ENCODE data around the gene IRF2BP1. TPM values are rescaled to one million over a fixed set of nuclear protein-coding genes. Genes with fewer than 3 reads are reported as not detected.
A peak's percentile ranks its signal among the peaks of the same experiment; 100 is the strongest.

The IRF2BP1 gene
- total and polyA plus RNA-seq, 2 of the 13 experiments (the other 11 are each of a cell fraction or from before 2014, with no cell fraction given) = 4.3 to 14.3 TPM

DNA sequence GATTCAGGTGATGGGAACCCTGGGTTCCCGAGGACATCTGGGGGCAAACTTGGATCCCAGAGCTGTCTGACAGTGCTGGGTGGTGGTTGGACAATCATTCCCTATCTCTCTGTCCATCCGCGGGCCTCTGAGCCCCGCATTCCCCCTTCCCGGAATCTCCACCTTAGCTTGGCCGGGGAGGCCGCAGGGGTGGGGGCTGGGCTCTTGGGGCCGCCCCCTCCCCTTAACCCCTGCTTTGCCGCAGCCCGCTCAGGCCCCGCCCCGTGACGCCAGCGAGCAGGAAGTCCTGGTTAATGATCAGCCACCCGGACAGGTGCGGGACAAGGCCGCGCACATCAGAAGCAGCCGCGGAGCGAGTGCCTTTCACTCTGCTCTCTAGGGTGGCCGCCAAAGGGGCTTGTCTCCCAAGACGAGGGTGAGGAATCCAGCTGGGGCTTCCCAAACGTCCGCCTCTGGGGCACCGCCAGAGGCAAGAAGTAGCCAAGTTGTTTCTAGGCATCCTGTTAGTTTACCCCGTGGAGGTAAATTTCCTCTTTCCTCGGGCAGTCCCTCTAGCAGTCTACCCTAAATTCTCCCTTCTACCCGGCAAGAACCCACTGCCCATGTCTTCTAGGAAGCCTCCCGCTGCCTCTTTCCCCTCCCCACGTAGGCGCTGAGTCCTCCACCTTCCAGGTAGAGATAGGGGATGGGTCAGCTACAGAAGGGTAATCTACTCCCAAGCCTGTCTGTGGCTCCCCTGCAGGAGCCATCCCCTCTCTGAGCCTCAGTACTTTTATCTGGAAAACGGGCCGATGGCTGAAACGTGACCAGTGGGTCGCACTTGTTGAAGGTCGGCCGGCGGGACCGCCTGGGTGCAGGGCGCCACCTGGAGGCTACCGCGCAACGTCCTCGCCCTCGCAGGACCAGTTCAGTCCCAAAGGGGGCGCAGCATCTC, 3.0 kb downstream of the IRF2BP1 start (continued):
- TF ChIP-seq, protein P1, sequence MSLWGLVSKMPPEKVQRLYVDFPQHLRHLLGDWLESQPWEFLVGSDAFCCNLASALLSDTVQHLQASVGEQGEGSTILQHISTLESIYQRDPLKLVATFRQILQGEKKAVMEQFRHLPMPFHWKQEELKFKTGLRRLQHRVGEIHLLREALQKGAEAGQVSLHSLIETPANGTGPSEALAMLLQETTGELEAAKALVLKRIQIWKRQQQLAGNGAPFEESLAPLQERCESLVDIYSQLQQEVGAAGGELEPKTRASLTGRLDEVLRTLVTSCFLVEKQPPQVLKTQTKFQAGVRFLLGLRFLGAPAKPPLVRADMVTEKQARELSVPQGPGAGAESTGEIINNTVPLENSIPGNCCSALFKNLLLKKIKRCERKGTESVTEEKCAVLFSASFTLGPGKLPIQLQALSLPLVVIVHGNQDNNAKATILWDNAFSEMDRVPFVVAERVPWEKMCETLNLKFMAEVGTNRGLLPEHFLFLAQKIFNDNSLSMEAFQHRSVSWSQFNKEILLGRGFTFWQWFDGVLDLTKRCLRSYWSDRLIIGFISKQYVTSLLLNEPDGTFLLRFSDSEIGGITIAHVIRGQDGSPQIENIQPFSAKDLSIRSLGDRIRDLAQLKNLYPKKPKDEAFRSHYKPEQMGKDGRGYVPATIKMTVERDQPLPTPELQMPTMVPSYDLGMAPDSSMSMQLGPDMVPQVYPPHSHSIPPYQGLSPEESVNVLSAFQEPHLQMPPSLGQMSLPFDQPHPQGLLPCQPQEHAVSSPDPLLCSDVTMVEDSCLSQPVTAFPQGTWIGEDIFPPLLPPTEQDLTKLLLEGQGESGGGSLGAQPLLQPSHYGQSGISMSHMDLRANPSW (CRISPR knock-in tag; IDR thresholded peaks at IDR 0.05; ENCODE audit: borderline replicate concordance) = peak; percentile 98; the same call in 1 of the 2 replicates
- TF ChIP-seq, protein P2, sequence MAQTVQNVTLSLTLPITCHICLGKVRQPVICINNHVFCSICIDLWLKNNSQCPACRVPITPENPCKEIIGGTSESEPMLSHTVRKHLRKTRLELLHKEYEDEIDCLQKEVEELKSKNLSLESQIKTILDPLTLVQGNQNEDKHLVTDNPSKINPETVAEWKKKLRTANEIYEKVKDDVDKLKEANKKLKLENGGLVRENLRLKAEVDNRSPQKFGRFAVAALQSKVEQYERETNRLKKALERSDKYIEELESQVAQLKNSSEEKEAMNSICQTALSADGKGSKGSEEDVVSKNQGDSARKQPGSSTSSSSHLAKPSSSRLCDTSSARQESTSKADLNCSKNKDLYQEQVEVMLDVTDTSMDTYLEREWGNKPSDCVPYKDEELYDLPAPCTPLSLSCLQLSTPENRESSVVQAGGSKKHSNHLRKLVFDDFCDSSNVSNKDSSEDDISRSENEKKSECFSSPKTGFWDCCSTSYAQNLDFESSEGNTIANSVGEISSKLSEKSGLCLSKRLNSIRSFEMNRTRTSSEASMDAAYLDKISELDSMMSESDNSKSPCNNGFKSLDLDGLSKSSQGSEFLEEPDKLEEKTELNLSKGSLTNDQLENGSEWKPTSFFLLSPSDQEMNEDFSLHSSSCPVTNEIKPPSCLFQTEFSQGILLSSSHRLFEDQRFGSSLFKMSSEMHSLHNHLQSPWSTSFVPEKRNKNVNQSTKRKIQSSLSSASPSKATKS (CRISPR knock-in tag; IDR thresholded peaks at IDR 0.05) = peak; percentile 95
- TF ChIP-seq GZF1 (CRISPR knock-in tag; IDR thresholded peaks at IDR 0.05) = no peak
- peak; percentile 95 for TF ChIP-seq AGO2 (optimal IDR thresholded peaks at IDR 0.05; ENCODE audit: low read depth, low read length)
- TF ChIP-seq, protein P3, sequence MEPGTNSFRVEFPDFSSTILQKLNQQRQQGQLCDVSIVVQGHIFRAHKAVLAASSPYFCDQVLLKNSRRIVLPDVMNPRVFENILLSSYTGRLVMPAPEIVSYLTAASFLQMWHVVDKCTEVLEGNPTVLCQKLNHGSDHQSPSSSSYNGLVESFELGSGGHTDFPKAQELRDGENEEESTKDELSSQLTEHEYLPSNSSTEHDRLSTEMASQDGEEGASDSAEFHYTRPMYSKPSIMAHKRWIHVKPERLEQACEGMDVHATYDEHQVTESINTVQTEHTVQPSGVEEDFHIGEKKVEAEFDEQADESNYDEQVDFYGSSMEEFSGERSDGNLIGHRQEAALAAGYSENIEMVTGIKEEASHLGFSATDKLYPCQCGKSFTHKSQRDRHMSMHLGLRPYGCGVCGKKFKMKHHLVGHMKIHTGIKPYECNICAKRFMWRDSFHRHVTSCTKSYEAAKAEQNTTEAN (CRISPR knock-in tag; conservative IDR thresholded peaks at IDR 0.05) = peak; percentile 71; the same call in 1 of the 2 replicates
- TF ChIP-seq STAG1 (CRISPR knock-in tag; IDR thresholded peaks at IDR 0.05) = peak; percentile 97
- 0 out of 2 replicates have a peak, but pooled peaks have one; percentile 16 for TF ChIP-seq DNMT3B (CRISPR knock-in tag; conservative IDR thresholded peaks at IDR 0.05)
- TF ChIP-seq, protein P4, sequence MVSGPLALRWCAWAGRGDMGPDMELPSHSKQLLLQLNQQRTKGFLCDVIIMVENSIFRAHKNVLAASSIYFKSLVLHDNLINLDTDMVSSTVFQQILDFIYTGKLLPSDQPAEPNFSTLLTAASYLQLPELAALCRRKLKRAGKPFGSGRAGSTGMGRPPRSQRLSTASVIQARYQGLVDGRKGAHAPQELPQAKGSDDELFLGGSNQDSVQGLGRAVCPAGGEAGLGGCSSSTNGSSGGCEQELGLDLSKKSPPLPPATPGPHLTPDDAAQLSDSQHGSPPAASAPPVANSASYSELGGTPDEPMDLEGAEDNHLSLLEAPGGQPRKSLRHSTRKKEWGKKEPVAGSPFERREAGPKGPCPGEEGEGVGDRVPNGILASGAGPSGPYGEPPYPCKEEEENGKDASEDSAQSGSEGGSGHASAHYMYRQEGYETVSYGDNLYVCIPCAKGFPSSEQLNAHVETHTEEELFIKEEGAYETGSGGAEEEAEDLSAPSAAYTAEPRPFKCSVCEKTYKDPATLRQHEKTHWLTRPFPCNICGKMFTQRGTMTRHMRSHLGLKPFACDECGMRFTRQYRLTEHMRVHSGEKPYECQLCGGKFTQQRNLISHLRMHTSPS (CRISPR knock-in tag; IDR thresholded peaks at IDR 0.05; ENCODE audit: low read depth) = no peak
- TF ChIP-seq ZNF781 (CRISPR knock-in tag; IDR thresholded peaks at IDR 0.05; ENCODE audit: borderline replicate concordance, not compliant biosample characterization) = peak; percentile 90
- TF ChIP-seq, protein P5, sequence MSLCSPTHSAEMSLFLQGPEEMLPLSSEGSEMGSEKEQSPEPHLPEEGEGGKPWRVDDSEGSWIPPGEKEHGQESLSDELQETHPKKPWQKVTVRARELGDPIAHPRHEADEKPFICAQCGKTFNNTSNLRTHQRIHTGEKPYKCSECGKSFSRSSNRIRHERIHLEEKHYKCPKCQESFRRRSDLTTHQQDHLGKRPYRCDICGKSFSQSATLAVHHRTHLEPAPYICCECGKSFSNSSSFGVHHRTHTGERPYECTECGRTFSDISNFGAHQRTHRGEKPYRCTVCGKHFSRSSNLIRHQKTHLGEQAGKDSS (CRISPR knock-in tag; IDR thresholded peaks at IDR 0.05; ENCODE audit: borderline replicate concordance, low read depth) = peak; percentile 35; the same call in 1 of the 2 replicates
- no peak for TF ChIP-seq ZNF253 (CRISPR knock-in tag; IDR thresholded peaks at IDR 0.05; ENCODE audit: borderline replicate concordance)
- TF ChIP-seq, protein P6, sequence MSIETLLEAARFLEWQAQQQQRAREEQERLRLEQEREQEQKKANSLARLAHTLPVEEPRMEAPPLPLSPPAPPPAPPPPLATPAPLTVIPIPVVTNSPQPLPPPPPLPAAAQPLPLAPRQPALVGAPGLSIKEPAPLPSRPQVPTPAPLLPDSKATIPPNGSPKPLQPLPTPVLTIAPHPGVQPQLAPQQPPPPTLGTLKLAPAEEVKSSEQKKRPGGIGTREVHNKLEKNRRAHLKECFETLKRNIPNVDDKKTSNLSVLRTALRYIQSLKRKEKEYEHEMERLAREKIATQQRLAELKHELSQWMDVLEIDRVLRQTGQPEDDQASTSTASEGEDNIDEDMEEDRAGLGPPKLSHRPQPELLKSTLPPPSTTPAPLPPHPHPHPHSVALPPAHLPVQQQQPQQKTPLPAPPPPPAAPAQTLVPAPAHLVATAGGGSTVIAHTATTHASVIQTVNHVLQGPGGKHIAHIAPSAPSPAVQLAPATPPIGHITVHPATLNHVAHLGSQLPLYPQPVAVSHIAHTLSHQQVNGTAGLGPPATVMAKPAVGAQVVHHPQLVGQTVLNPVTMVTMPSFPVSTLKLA (IDR thresholded peaks at IDR 0.05) = peak; percentile 17; the same call in 1 of the 2 replicates
- no peak for TF ChIP-seq ZSCAN12 (CRISPR knock-in tag; IDR thresholded peaks at IDR 0.05)
- peak; percentile 81 for TF ChIP-seq ZFP37 (CRISPR knock-in tag; IDR thresholded peaks at IDR 0.05; ENCODE audit: borderline replicate concordance)
- peak; percentile 73; the same call in 1 of the 2 replicates for TF ChIP-seq MEIS1 (CRISPR knock-in tag; IDR thresholded peaks at IDR 0.05; ENCODE audit: borderline replicate concordance)
- TF ChIP-seq CBX1 (IDR thresholded peaks at IDR 0.05; ENCODE audit: low read depth) = peak; percentile 91

Data from HepG2 (cell line).